HepG2 (cell line): ENCODE data around the gene SPRR5. TPM values are rescaled to one million over a fixed set of nuclear protein-coding genes. Genes with fewer than 3 reads are reported as not detected.

Experiments used
- ARID5B ChIP-seq: IDR thresholded peaks from 2 replicates; pipeline ENCODE4 v1.4.0; 2020; ENCODE audit warnings: mild to moderate bottlenecking, missing genetic modification reagents
- HNRNPK ChIP-seq: fragments of 200-400 bp; formaldehyde crosslinking; IDR thresholded peaks from 2 replicates; pipeline ENCODE4 v1.6.1; 2018; ENCODE audit warnings: low read length, low read depth, moderate library complexity, mild to moderate bottlenecking; ENCODE audit not compliant: poor library complexity, severe bottlenecking
- KLF6 ChIP-seq: IDR thresholded peaks from 2 replicates; pipeline ENCODE4 v1.8.0; 2016; ENCODE audit warnings: missing biosample characterization, missing genetic modification reagents
- ZBTB44 ChIP-seq: sonication (generic); formaldehyde crosslinking; IDR thresholded peaks from 2 replicates; pipeline ENCODE4 v1.4.0; 2020; ENCODE audit warnings: missing genetic modification reagents
- ZNF18 ChIP-seq: sonication (generic); formaldehyde crosslinking; IDR thresholded peaks from 2 replicates; pipeline ENCODE4 v1.8.0; 2022; ENCODE audit warnings: mild to moderate bottlenecking, missing genetic modification reagents; ENCODE audit not compliant: insufficient replicate concordance
- ZNF30 ChIP-seq: sonication (generic); formaldehyde crosslinking; IDR thresholded peaks from 2 replicates; pipeline ENCODE4 v1.5.0; 2020; ENCODE audit warnings: mild to moderate bottlenecking, missing genetic modification reagents
- polyA plus RNA-seq, 8 experiments: library from polyadenylated mRNA; depleted of rRNA in 3 of 8; stranded (reverse) in 7 of 8; unstranded in 1 of 8; fragments of >200 nt; fragmentation: Illumina TruSeq in 4 of 8; extraction: Trizol in 4 of 8; gene quantifications; 2 replicates each; pipeline versions ENCODE4 v1.2.1 to v1.2.3, GENCODE V29; 2011 to 2016; ENCODE audit warnings: low read depth in 4 of 8, missing spikeins in 1 of 8, mixed read lengths in 1 of 8; ENCODE audit not compliant: insufficient read depth in 1 of 8
- total RNA-seq, 5 experiments: library from RNA; depleted of rRNA; stranded (reverse); fragments of >200 nt; fragmentation: Illumina TruSeq; extraction: Trizol; gene quantifications; 2 replicates each; pipeline ENCODE4 v1.2.3, GENCODE V29; 2016; ENCODE audit warnings: low read depth in 1 of 5

Gene SPRR5
- total and polyA plus RNA-seq, 2 of the 13 experiments (the other 11 are each of a cell fraction or from before 2014, with no cell fraction given), result not detected

GRCh38 chr1:152970495-152970894 is 23.5 kb downstream of the SPRR5 start, which contains the start of gene SPRR4 (continued):
- no peak for TF ChIP-seq ARID5B (CRISPR knock-in tag)
- TF ChIP-seq ZBTB44 (CRISPR knock-in tag), result no peak
- no peak for TF ChIP-seq ZNF30 (CRISPR knock-in tag)
- no peak for TF ChIP-seq HNRNPK
- no peak for TF ChIP-seq ZNF18 (CRISPR knock-in tag)
- no peak for TF ChIP-seq KLF6 (CRISPR knock-in tag)
